Measurements from ENCODE around the gene GYPC. TPM values are rescaled to one million over a fixed set of nuclear protein-coding genes. Genes with fewer than 3 reads are reported as not detected.

Gene GYPC
- total RNA-seq, 2 experiments from 2014 or later: 143 to 187 TPM

DNA sequence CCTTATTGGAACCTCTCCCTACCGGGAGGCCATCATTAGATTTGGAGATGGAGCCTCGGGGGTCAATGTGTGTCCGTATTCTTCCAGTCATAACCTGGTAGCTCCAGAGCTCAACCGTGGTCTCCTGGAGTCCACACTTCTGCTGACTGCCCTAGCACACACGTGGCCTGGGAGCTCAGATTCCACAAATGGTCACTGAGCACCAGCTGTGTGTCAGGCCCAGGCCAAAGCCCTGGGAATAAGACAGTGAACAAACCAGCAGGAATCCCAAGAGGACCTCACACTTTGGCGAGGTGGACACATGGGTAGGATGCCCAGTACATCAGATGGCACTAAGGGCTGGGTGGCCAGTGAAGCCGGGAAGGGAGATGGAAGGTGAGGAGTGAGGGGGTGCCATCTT lies 15.5 kb downstream of the GYPC start:
- ChIA-PET CTCF (no interaction called here), POLR2A (no interaction called here)
- H3K4me3 Mint-ChIP-seq: no peak overlapping the region
- ATAC-seq (no peak), DNase-seq (no peak)
- intact Hi-C loops (cut with DNase I, micrococcal nuclease): no loop called here
- peaks cover 46% of the 10 kb centered on the region for H3K4me1 Mint-ChIP-seq
- H3K27me3 Mint-ChIP-seq: no peaks in the 10 kb centered on the region
- peaks cover 10% of the 10 kb centered on the region for H3K9me3 Mint-ChIP-seq (ENCODE audit: low read depth)
- no peak overlapping the region for H3K27ac Mint-ChIP-seq
- H3K36me3 Mint-ChIP-seq (ENCODE audit: low read depth): peaks cover 68% of the 10 kb centered on the region

- ATAC-seq (no peak), DNase-seq (no peak)
- H3K9me3 Mint-ChIP-seq (ENCODE audit: low read depth): peaks cover 10% of the 10 kb centered on the region
- peaks cover 41% of the 10 kb centered on the region for H3K4me1 Mint-ChIP-seq
- CTCF ChIA-PET: no interaction called here
- H3K4me3 Mint-ChIP-seq: no peak overlapping the region
- H3K27ac Mint-ChIP-seq: no peak overlapping the region
- POLR2A ChIA-PET: no interaction called here
- H3K27me3 Mint-ChIP-seq: no peaks in the 10 kb centered on the region
- H3K36me3 Mint-ChIP-seq (ENCODE audit: low read depth): peaks cover 64% of the 10 kb centered on the region
- intact Hi-C loops (cut with DNase I, micrococcal nuclease): no loop called here
These were observed 17.1 kb downstream of the GYPC start for GRCh38 chr2:126672980-126673605.

DNA sequence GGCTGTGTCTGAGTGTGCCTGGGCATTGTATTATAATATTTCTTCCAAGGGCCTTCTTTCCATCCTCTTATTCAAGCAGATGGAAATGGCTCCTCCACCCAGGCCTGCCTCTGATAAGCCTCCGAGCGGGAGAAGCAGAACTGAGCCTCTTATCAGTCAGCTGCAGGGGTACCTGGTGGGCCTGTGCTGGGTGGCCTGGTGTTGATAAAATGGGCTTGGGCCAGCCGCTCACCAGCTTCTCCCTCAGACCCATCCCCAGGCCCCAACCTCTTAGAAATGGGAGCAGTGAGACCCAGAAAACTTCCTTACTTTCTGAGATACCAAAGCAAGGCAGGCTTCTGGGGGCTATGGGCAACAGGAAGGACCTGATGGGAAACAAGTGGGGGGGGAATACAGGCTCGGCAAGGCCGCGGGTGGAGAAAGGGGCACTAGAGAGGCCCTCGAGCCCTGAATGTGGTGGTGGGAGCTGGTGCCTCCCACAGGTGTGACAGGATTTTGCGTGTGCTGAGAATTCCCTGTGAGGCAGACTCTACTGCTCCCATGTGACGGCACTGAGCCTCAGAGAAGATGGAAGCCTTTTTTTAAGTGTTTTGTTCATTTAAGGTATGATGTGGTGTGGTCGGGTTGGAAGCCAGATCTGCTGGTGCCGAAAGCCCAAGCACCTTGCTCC lies 18.3 kb downstream of the GYPC start:
- intact Hi-C loops (cut with DNase I, micrococcal nuclease): no loop called here
- Mint-ChIP-seq H3K9me3 (ENCODE audit: low read depth) (peaks cover 10% of the 10 kb centered on the region), H3K4me3 (no peak overlapping the region), H3K27ac (no peak overlapping the region), H3K27me3 (no peaks in the 10 kb centered on the region), H3K36me3 (ENCODE audit: low read depth) (peaks cover 60% of the 10 kb centered on the region), H3K4me1 (peaks cover 42% of the 10 kb centered on the region)
- DNase-seq (no peak), ATAC-seq (no peak)
- POLR2A ChIA-PET: no interaction called here
- CTCF ChIA-PET: no interaction called here

DNA sequence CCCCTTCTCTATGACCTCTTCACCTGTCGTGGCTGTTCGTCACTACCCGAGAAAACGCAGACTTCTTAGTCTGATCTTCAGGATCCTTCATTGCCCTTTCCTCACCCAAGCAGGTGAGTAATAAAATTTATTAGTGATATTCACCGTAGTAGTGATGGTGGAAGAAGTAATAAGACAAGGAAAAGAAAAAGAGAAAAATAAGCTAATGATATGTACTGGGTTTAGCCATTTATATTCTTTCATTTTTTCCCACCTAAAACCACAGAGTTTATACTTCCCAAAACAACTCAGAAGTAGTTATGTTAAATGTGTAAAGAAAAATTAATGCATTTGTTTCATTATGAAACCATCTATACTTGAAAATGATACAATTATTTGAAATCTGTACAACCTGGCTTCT lies 19.7 kb downstream of the GYPC start:
- intact Hi-C loops (cut with DNase I, micrococcal nuclease): no loop called here
- H3K27me3 Mint-ChIP-seq: no peaks in the 10 kb centered on the region
- H3K36me3 Mint-ChIP-seq (ENCODE audit: low read depth): peaks cover 63% of the 10 kb centered on the region
- no peak overlapping the region for H3K27ac Mint-ChIP-seq
- no peak overlapping the region for H3K4me3 Mint-ChIP-seq
- no peak for DNase-seq
- peaks cover 10% of the 10 kb centered on the region for H3K9me3 Mint-ChIP-seq (ENCODE audit: low read depth)
- H3K4me1 Mint-ChIP-seq: peaks cover 43% of the 10 kb centered on the region
- no peak for ATAC-seq
- ChIA-PET CTCF (no interaction called here), POLR2A (no interaction called here)

- Mint-ChIP-seq H3K36me3 (ENCODE audit: low read depth) (peaks cover 70% of the 10 kb centered on the region), H3K27me3 (no peaks in the 10 kb centered on the region), H3K4me3 (no peak overlapping the region), H3K4me1 (peaks cover 43% of the 10 kb centered on the region), H3K27ac (no peak overlapping the region), H3K9me3 (ENCODE audit: low read depth) (peaks cover 10% of the 10 kb centered on the region)
- ChIA-PET POLR2A (no interaction called here), CTCF (interaction anchor here (0.8 kb wide), 1 partner anchor 24 kb away, joined by 3 read pairs; no protein-coding TSS in a partner anchor)
- DNase-seq (no peak), ATAC-seq (no peak)
- intact Hi-C loops (cut with DNase I, micrococcal nuclease): no loop called here
These were observed 20.5 kb downstream of the GYPC start for GRCh38 chr2:126676221-126677175.

DNA sequence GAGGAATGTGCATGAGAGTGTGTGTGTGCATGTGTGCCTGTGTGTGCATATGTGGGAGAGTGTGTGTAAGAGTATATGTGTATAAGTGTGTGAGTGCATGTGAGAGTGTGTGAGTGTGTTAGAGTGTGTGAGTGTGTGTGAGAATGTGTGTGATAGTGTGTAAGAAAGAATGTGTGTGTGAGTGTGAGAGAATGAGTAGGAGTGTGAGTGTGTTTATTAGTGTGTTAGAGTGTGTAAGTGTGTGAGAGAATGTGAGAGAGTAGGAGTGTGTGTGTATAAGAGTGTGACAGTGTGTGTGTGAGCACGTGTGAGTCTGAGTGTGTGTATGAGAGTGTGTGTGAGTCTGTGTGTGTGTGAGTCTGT lies 21.2 kb downstream of the GYPC start:
- ChIA-PET CTCF (interaction anchor here (0.8 kb wide), 1 partner anchor 24 kb away, joined by 3 read pairs; no protein-coding TSS in a partner anchor), POLR2A (no interaction called here)
- no peak overlapping the region for H3K27ac Mint-ChIP-seq
- DNase-seq (no peak), ATAC-seq (no peak)
- intact Hi-C loops (cut with DNase I, micrococcal nuclease): no loop called here
- H3K36me3 Mint-ChIP-seq (ENCODE audit: low read depth): peaks cover 66% of the 10 kb centered on the region
- H3K9me3 Mint-ChIP-seq (ENCODE audit: low read depth): peaks cover 10% of the 10 kb centered on the region
- no peaks in the 10 kb centered on the region for H3K27me3 Mint-ChIP-seq
- peaks cover 37% of the 10 kb centered on the region for H3K4me1 Mint-ChIP-seq
- no peak overlapping the region for H3K4me3 Mint-ChIP-seq

DNA sequence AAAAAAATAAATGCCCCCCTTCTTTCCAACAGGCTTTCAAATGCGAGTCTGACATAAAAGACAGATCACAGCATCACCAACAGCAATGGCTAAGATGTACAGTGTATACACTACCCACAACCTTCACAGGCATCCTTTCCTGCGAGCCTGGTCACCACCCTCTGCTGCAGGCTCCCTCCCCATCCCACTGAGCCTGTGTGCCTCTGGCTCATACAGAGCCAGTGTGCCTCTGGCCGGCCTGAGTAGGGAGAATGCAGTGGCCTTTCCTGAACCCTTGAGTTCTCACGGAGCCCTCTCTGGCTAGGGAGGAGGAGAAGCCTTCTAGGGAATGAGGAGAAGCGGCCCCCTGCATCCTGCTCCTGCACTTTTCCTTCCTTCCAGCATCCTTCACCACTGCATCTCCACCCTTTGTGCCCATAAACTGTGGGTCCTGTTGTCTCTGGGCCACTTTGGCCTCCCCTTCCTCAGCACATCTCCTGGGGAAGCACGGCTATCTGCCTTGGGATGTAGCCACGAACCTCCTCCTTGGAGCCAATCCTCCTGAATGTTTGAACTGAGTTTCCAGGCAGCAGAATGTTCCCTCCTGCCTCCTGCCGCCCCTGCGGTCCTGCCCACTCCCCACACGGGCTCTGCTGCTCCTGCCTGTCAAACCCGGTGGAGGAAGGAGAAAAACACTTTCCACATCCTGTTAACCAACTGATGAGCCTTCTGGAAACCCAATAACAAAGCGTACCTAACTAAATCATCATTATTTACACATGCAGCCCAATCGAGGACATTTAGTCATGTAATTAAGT lies 22.5 kb downstream of the GYPC start:
- H3K36me3 Mint-ChIP-seq (ENCODE audit: low read depth): peaks cover 63% of the 10 kb centered on the region
- ATAC-seq (no peak), DNase-seq (no peak)
- H3K27ac Mint-ChIP-seq: no peak overlapping the region
- ChIA-PET POLR2A (interaction anchor here (0.6 kb wide), 1 partner anchor 231 kb away, joined by 6 read pairs; no protein-coding TSS in a partner anchor), CTCF (no interaction called here)
- peaks cover 10% of the 10 kb centered on the region for H3K9me3 Mint-ChIP-seq (ENCODE audit: low read depth)
- no peak overlapping the region for H3K4me3 Mint-ChIP-seq
- no peaks in the 10 kb centered on the region for H3K27me3 Mint-ChIP-seq
- H3K4me1 Mint-ChIP-seq: peaks cover 41% of the 10 kb centered on the region
- intact Hi-C loops (cut with DNase I, micrococcal nuclease): no loop called here

DNA sequence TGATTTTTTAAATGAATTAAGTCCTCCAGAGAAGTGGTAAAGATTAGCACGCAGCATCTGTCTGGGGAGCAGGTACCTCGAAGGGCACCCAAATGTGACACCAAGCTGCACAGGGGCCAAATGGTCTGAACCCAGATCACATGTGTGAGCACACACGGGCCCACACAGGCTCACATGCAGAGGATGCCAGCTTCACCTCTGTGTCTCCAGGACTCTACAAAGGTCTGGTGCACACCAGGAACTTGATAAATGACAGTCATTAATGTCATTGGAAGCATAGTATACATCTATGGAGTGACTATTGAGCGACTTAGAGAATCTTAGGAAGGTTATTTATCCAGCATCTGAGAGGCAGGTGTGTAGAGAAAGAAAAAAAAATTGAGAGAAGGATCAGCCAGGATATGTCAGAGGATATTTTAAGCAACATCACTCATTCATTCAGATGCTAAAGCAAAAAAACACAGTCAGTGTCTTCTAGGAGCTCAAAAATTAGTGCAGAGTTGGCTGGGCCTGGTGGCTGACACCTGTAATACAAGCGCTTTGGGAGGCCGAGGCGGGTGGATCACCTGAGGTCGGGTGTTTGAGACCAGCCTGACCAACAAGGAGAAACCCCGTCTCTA lies 23.2 kb downstream of the GYPC start:
- POLR2A ChIA-PET: no interaction called here
- H3K36me3 Mint-ChIP-seq (ENCODE audit: low read depth): peaks cover 62% of the 10 kb centered on the region

GRCh38 chr2:126681505-126681904 lies 25.5 kb downstream of the GYPC start:
- intact Hi-C loops (cut with DNase I, micrococcal nuclease): no loop called here
- no peak overlapping the region for H3K27ac Mint-ChIP-seq
- ATAC-seq (no peak), DNase-seq (no peak)
- POLR2A ChIA-PET: no interaction called here
- no peak overlapping the region for H3K4me3 Mint-ChIP-seq
- no peaks in the 10 kb centered on the region for H3K27me3 Mint-ChIP-seq
- H3K36me3 Mint-ChIP-seq (ENCODE audit: low read depth): peaks cover 56% of the 10 kb centered on the region
- CTCF ChIA-PET: interaction anchor here (0.5 to 0.6 kb wide), 2 partner anchors 26 to 1818 kb away, joined by 3 to 4 read pairs; no protein-coding TSS in a partner anchor
- peaks cover 40% of the 10 kb centered on the region for H3K4me1 Mint-ChIP-seq
- no peaks in the 10 kb centered on the region for H3K9me3 Mint-ChIP-seq (ENCODE audit: low read depth)

More for the DNA sequence above, 23.2 kb downstream of the GYPC start:
- CTCF ChIA-PET: interaction anchor here (0.7 kb wide), 1 partner anchor 202 kb away, joined by 4 read pairs; no protein-coding TSS in a partner anchor
- no peak overlapping the region for H3K4me3 Mint-ChIP-seq
- H3K27ac Mint-ChIP-seq: peak overlapping the region; percentile 9
- peaks cover 49% of the 10 kb centered on the region for H3K4me1 Mint-ChIP-seq
- peaks cover 9% of the 10 kb centered on the region for H3K9me3 Mint-ChIP-seq (ENCODE audit: low read depth)
- no peaks in the 10 kb centered on the region for H3K27me3 Mint-ChIP-seq
- no peak for DNase-seq
- intact Hi-C loops (cut with DNase I, micrococcal nuclease): no loop called here
- ATAC-seq: no peak

DNA sequence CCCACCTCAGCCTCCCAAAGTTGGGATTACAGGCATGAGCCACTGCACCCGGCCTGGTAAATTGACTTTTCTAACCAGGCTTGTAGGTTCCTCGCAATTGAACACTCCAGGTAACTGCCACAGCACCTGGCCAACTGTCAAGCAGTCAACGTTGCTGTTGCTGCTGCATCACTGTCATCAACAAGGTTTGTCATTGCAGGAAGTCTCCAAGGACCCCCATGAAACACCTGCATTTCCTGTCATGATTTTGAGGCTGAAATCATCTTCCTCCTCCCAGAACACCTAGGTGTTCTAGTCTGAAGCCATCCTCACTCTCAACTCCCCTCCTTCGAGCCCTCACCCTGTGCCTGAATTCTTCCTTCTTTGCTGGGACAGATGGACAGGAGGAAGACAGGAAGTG lies 29.7 kb downstream of the GYPC start:
- intact Hi-C loops (cut with DNase I, micrococcal nuclease): no loop called here
- ATAC-seq (no peak), DNase-seq (no peak)
- Mint-ChIP-seq H3K27me3 (no peaks in the 10 kb centered on the region), H3K36me3 (ENCODE audit: low read depth) (peaks cover 69% of the 10 kb centered on the region), H3K9me3 (ENCODE audit: low read depth) (peaks cover 2% of the 10 kb centered on the region), H3K4me1 (peaks cover 21% of the 10 kb centered on the region), H3K27ac (no peak overlapping the region), H3K4me3 (no peak overlapping the region)
- ChIA-PET POLR2A (no interaction called here), CTCF (no interaction called here)

- H3K4me1 Mint-ChIP-seq: peaks cover 21% of the 10 kb centered on the region
- CTCF ChIA-PET: no interaction called here
- H3K9me3 Mint-ChIP-seq (ENCODE audit: low read depth): peaks cover 3% of the 10 kb centered on the region
- POLR2A ChIA-PET: no interaction called here
- peaks cover 69% of the 10 kb centered on the region for H3K36me3 Mint-ChIP-seq (ENCODE audit: low read depth)
- H3K4me3 Mint-ChIP-seq: no peak overlapping the region
- intact Hi-C loops (cut with DNase I, micrococcal nuclease): no loop called here
- ATAC-seq (no peak), DNase-seq (no peak)
- no peak overlapping the region for H3K27ac Mint-ChIP-seq
- no peaks in the 10 kb centered on the region for H3K27me3 Mint-ChIP-seq
These were observed 30.3 kb downstream of the GYPC start for GRCh38 chr2:126686286-126686685.

Measured in activated CD4-positive, alpha-beta T cell treated with anti-CD3 and anti-CD28 coated beads for 36 hours (primary cell).